COR-L47 (cell line): ENCODE results near the gene C10orf105.

Source experiments
- DNase-seq: peaks from one replicate; lab custom pipeline; 2025; lab: John Stamatoyannopoulos, UW

The C10orf105 gene

DNA sequence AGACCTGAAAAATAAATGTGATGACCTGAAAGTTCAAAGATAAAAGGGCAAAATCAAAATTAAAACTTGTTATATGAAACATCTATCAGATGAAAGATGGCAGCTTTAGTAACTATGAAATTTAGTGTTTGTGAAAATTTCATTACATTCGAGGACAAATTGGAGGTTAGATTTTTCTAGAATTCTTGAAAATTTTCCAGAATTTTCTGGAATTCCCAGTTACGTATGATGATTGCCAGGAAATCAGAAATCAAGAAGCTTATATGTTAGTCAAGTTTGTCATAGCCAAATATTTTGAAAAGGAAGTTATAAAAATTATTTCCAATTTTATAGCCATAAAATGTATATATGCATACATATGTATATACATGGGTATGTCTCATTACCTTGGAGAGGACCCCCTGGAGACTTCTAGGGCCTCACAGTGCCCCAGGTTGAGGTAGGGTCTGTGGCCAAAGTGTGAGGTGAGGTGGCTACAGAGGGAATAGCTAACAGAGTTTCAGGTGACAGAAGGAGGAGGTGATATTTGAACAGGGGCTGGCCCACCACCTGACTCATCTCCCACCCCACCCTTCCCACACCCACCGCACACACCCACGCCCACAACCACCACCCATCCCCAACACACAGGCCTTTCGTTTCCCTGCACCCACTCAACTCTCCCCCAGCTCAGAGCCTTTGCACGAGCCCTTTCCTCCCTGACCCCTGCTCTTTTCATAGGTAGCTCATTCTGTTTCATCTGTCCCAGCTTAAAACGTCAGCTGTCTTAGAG is 21.5 kb downstream of the C10orf105 start:
- DNase-seq = no peak

DNA sequence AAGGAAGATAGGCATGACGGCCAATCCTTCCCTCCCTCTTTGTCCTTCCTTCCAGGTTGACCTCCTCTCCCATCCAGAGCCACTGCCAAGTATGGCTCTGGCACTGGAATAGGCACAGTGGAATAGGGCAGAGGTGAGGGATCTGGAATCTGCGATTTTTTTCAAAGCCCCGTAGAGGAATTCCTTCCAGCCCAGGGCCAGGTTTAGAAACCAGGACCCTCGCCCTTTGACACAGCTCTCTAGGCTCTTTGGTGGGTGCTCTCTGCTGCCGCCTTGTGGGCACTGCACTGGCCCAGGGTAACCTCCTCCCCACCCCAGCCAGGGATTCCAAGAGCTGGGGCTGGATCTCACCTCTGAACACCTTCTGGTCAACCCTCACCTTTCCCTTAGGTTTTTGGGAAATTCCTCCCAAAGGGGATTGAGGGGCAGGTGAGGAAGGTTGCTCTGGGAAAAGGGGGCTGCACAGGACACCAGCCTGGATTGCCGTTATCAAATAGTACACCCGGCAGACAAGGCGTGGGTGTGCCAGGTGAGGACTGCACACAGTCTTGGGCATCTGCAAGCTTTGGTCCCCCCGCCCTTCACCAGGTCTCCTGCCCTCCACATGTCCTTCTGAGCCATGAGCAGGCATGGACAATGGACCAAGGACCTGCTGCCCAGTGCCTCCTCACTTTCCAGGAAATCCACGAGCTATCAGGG is 22.8 kb downstream of the C10orf105 start:
- DNase-seq = no peak

DNA sequence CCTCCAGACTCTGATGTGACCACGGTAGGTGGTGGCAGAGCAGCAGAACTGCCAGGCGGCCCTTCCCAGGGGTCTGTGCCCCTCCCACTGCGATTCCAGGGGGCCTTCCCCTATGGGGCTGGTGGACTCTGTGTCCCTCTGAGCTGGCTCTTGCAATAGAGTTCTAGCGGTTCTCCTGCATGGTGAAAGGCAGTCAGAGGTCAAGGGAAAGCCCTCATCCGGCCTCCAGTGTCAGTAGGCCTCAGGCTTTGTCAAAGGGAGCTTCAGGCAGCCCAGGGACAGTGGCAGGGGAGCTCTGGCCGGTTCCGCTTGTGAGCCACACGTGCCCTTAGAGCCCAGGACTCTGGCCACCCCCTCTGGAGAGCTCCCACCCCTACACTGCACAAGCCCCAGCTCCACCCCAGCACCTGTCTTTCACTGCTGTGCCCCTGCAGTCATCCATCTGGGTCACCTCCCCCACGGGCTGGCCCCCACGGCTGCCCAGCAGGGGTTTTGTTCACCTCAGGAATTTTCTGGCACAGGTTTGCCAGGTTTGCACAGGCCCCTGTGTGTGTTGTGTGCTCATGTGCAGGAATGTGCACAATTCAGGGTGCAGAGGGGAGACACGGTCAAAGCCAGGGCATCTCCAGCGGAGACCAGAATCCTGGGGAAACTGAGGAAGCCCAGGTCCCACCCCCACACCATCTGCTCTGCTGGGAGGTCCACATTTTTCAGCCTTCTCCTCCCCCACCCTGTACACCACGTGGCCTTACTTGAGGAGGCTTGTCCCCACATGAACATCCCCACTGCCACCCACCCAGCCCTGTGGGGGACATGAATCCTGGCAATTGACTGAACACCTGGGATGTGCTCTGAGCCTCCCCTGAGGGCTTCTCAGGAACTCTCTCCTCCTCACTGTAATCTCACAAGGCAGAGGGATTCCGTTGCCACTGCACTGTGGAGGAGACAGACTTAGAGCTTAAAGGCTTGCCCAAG is 23.8 kb downstream of the C10orf105 start:
- no peak for DNase-seq

DNA sequence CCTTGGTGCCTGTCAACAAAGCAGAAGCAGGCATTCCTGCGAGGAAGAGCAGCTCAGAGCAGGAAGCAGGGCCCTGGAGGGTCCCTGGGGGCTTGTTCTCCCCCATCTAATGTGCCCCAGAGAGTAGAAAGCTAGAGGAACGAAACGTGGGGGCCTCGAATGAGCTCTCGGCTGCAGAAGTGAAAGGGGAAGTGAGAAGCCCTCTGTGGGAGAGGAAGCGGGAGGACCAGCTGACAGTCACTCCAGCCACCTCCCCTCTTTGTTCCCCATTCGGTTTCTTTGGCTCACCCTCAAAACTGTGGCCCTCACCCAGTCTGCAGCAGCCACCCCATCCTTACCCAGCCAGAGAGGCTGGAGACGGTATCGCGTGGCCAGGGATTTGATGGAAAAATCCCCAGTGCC is 25.0 kb downstream of the C10orf105 start:
- no peak for DNase-seq

DNA sequence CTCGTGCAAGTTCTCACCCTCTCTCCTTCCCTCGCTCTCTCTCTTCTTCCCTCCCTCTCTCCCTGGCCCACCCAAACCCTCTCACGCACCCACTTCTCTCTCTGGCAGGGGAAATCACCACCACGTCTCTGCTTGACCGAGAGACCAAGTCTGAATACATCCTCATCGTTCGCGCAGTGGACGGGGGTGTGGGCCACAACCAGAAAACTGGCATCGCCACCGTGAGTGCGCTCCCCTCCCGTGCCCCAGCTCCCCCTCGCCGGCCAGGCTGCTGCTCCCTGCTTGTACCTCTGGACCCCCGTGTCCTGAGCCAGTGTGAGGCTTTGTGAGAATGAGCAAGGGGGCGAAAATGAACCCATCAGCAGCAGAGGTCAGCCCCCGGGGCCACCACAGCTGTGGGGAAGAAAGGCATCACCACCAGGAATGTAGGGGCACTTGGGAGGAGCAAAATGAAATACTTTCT is 25.5 kb downstream of the C10orf105 start:
- DNase-seq = no peak

DNA sequence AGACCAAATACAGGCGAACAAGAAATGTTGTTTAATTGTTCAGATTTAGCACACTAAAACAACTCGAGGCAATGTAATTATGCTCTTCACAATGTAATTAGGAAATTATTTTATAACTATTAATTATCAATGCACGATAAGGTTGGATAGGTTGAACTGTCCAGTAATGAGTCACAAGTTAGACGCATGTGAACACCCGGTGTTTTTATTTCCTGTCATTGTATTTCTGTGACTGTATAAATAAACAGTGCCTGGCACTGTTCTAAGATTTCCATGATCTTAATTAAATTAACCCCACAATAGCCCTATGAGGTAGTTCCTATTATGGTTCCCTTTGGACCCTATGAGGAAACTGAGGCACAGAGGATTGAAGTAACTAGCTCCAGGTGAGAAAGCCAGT is 26.2 kb downstream of the C10orf105 start:
- no peak for DNase-seq

DNA sequence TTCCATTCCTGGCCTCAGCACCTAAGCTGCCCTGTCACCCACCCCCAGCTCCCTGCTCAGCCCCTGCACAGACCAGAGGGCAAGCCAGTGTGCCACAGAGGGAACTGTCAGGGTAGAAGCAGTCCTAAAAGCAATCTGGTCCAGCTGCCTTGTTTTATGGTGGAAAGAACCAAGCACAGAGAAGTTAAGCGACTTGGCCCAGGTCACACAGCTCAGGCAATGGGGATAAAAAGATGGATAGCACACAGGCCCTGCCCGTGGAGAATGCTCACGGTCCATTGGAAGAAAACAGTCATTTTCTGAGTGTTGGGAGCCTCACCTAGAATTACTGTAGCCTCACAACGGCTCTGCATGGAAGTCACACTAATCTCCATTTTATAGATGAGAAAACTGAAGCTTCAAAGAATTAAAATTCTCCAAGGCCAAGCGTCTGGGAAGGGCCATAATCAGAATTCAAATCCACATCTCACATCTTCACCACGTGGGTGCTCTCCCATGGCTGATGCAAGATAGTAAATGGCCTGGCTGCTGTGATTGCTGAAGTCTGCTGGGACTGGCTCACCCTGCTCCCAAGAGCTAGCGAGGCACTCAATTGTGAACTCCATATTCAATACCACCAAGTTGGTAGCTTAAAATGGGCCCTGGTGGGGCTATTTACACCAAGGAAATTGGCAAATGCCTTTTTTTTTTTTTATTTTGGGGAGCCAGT is 26.8 kb downstream of the C10orf105 start:
- no peak for DNase-seq

DNA sequence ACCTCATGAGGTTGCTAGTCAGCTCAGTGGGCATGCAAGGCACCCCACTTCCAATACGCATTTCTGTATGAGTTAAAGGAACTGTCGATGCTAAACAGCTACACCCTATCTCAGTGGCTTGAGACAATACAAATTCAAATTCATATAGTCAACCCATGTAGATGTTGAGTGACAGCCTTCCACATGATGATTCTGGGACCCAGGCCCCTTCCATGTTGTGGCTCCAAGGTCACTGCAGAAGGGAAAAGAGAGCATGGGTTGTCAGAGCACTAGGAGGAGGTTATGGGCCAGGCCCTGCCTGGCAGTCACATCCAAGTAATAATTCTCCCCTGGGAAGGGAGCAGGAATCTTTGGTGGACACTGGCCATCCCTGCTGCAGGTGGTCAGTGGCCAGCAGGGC is 28.2 kb downstream of the C10orf105 start:
- DNase-seq = no peak

DNA sequence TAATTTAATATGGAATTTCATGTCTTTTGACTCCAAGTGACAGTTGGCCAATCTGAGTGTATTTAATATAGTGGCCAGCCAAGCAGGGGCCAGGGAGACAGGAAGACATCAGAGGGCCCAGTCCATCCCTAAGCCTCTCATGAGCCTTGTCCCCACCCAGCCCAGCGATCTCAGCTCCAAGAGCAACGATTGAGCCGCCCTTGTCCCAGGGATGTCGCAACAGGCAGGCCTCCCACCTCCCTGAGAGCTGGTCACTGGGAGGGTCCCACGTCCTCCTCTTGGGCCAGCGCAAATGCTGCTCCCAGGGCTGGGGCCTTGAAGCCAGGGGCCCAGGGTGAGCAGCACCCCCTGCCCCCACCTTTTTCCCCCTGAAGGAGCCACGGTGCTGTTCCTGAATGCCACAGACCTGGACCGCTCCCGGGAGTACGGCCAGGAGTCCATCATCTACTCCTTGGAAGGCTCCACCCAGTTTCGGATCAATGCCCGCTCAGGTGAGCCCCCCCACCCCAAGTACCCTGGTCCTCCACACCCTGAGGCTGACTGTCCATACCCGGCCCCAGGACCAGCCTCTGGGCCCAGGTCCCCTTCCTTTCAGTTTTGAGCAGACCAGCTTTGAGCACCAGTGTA is 29.4 kb downstream of the C10orf105 start:
- no peak for DNase-seq

DNA sequence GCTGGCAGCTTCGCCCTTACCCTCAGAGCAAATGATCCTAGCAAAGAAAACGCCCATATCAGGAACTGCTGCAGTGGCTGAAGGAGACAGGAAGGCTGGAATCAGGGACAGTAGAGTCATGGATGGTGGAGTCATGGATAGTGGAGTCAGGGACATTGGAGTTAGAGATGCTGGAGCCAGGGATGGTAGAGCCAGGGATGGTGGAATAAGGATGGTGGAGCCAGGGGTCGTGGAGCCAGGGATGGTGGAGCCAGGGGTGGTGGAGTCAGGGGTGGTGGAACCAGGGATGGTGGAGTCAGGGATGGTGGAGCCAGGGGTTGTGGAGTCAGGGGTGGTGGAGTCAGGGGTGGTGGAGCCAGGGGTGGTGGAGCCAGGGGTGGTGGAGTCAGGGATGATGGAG is 31.3 kb downstream of the C10orf105 start:
- no peak for DNase-seq

DNA sequence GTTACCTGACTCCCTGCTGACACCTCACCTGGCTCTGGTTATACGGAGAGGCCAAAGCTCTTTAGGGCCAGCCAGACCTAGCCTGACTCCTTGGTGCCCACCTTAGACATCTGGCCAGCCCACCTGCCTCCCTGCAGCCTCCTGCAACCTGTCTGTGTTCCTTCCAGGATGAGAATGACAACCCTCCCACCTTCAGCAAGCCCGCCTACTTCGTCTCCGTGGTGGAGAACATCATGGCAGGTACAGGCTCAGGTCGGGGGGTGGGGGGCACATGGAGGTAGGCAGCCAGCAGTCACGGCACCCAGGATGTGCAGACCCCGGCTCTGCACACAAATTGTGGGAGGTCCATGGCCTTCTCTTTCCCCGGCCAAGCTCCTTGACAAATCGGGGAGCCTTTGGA is 32.1 kb downstream of the C10orf105 start:
- no peak for DNase-seq

DNA sequence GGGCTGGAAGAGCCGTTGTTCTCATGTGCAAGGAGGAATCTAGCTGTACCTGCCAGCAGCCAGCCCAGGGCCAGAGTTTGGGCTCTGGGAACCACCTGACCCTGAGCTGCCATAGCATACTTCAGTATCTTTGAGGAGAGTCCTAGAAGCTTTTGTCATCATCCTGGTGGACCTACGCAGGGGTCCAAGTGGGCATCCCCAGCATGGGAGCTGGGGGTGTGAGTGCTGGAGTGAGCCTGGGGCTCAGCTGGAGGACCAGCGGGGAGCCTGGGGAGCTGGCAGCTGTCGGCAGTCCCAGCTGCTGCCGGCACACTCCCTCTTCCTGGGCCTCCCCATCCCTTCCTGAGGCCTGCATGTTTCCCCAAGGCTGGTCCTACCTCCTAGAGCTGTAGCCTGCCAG is 32.5 kb downstream of the C10orf105 start:
- peak; percentile 49 for DNase-seq

DNA sequence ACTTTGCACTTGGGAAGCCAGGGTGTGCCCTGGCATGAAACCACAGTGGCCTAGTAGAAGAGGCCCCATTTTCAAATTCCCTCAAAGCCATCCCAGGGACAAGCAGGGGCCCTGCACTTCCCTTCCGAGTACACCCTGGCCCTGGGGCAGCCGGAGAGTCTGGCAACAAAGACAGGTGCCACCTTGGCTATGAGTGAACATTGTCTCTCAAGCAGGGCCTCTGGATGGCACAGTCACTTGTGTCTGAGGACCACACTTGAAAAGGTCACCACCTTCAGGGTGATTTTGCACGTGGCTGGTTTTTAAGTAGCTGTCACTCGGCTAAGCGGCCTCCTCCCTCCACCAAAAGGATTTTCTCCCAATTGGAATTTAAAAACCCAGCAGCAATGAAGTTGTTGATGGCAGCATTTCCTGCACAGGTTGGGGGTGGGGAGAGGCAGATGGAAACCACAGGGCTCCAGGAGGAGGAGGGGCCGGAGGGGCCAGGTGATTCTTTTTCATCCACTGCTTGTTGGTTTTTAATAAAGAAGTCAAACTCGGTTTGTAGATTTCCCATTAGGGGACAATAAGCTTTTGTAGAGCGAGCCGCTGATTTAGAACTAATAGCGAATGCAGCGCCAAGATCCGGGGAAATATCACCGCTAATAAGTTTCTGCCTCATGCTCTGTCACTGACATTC is 33.9 kb downstream of the C10orf105 start:
- DNase-seq = no peak

DNA sequence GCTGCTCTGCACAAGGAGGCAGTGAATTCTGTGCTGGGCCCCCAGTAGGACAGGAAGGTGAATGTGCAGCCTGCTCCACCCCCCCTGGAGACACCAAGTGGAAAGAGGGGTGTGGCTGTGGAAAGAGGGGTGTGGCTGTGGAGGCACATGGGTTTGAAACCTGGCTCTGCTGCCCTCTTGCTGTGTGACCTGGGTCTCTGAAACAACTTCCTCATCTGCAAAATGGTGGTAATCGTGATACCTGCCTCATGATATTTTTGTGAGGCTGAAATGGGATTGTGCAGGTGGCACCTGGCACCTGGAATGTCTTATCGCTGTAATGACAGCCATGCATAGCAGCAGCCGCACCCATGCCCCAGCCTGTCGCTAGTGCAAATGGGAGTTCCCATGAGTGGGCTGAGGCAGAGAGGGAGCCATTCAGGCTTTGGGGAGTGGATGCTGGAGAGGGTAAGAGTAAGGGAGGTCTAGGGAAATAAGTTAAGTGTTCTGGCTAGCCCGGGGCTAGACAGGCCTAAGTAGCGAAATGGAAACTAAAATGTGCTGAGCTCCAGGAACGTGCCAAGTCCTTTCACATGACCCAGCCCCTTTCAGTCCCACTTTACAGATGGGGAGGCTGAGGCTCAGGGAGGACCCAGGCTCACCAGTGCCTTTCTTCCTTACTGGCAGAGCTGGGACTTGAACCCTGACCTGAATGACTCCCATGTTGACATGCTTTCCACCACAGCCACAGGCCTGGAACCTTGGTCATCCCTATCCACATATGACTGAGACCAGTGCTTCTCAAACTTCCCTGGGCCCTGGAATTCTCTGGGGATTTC is 35.0 kb downstream of the C10orf105 start:
- no peak for DNase-seq

DNA sequence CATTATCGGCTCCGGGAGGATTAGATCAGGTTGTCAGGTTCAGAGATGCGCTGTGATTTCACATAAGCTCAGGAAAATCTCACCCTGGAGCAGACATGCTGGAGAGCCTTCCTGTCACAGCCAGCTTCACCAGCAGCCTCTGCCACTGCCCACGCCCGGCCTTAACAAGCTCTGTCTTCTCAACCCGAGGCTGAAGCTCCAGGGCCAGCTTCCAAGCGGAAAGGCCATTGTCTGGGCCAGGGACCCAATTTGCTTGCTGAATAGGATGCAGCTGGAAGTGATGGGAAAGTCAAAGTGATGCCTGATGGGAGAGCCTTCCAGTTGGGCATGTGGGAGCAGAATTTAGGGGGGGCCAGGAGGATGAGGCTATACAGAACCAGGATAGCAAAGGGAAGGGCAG is 36.3 kb downstream of the C10orf105 start:
- no peak for DNase-seq

DNA sequence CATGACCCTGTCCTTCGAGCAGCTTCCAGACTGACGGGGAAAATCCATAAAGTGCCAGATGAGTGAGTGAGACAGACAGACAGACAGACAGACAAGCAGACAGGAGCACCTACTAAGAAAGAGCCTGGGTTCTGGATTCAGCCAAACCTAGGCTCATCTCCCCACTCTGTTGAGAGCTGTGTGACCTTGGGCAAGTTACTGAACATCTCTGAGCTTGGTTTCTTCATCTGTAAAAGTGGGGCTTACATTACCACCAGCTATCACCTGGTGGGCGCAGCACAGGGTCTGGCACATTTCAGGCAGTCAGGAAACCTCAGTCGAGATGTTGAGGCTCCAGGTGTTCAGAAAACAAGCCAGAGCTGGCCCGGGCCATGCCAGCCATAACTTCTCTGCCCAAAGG is 37.6 kb downstream of the C10orf105 start:
- no peak for DNase-seq

DNA sequence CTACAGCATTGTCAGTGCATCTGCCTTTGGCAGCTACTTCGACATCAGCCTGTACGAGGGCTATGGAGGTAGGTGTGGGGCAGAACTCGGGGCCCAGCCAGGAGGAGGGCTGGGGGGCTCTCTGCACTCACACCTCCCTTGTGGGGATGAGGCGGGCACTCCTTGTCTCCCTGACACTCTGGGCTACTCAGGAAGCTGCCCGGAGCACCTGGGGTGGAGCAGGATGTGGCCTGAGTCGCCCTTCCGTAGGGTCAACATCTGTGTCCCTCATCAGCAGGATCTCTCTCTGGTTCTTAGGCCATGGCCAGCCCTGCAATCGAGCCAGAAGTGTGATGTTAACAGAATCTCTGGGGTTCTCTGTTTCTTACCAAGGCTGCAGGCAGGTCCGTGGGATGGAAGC is 40.2 kb downstream of the C10orf105 start:
- no peak for DNase-seq

DNA sequence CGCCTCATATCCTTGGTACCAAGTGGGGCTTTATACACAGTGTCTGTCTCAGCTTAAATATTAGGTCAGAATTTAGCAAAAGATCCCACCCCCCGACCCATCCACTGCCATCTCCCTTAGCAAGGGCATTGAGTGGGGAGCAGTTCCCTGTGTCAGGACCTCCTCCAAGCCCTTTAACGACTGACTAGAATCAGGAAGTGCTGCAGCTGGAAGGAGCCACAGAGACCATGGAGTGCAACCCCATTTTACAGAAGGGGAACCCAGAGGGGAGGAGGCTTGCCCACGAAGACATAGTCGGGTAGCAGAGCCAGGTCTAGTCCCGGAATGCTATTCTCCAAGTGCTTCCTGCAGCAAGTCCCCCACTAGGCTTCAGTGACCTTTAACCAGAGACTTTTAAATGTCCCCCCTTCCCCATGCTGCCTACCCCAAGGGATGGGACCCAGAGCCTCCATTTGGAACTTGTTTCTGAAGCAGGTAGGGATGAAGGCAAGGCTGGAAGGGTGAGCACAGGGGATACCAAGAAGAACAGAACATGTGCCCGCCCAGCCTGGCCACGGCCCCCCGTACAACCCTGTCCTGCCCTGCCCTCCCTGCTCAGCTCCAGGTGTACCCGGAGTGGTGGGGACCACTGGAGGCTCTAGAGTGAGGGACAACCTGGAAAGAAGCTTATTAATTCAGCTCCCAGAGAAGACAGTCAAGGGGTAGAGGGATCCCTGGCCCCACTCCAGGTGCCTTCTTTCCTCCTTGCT is 41.3 kb downstream of the C10orf105 start:
- DNase-seq = no peak

DNA sequence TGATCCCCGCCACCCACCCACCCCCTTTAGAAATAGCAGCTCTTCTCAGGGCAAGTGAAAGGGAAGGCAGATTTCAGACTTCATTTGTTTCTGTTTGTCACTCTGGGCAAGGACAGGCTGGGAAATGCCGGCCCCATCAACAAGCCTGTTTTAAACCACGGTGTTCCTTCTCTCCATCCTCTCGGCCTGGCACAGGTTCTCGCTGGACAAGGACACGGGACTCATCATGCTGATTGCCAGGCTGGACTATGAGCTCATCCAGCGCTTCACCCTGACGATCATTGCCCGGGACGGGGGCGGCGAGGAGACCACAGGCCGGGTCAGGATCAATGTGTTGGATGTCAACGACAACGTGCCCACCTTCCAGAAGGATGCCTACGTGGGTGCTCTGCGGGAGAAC is 42.3 kb downstream of the C10orf105 start:
- DNase-seq = no peak
